SK-N-SH (cell line): ENCODE measurements around the gene KNG1. TPM values are rescaled to one million over a fixed set of nuclear protein-coding genes. Genes with fewer than 3 reads are reported as not detected.

Experiments used
- CTCF ChIA-PET: fragments of 300-600, 350-600 bp; formaldehyde crosslinking; extraction: SDS; loops from one replicate; lab custom pipeline; 2021; lab: Yijun Ruan, JAX
- POLR2A ChIA-PET: fragments of 350-600 bp; sonication (Branson Sonifier 250); formaldehyde crosslinking; extraction: SDS; loops from one replicate; lab custom pipeline; 2020; ENCODE audit warnings: antibody characterized with exemption, inconsistent platforms; lab: Yijun Ruan, JAX
- DNase-seq: peaks from one replicate; pipeline ENCODE4 v3.0.0; 2012
- H2AFZ ChIP-seq: fragments of 200-600 bp; sonication (generic); 2 replicates; pipeline ENCODE4 v1.8.1; 2016; ENCODE audit warnings: antibody characterized with exemption, mild to moderate bottlenecking, low read depth
- H3F3A ChIP-seq: fragments of 200-600 bp; sonication (generic); replicated peaks from 2 replicates; pipeline ENCODE3; 2016; ENCODE audit warnings: antibody characterized with exemption, mild to moderate bottlenecking; ENCODE audit not compliant: insufficient read depth
- H3K27ac ChIP-seq, 2 experiments: fragments of 200-500 bp in 1 of 2; fragments of 200-600 bp in 1 of 2; sonication (Bioruptor generic) in 1 of 2; sonication (generic), shearing (Covaris generic) in 1 of 2; 2 replicates each; pipeline versions ENCODE4 v1.5.1 to v1.6.1; 2014 to 2016; ENCODE audit warnings: low read depth in 2 of 2, inconsistent platforms in 1 of 2, low read length in 1 of 2, mild to moderate bottlenecking in 1 of 2, mixed read lengths in 1 of 2
- H3K27me3 ChIP-seq: fragments of 200-600 bp; sonication (generic), shearing (Covaris generic); 2 replicates; pipeline ENCODE4 v1.6.1; 2016; ENCODE audit warnings: mixed run types; ENCODE audit not compliant: insufficient read depth
- H3K36me3 ChIP-seq, 2 experiments: fragments of 200-500 bp in 1 of 2; fragments of 200-600 bp in 1 of 2; sonication (Bioruptor generic) in 1 of 2; sonication (generic) in 1 of 2; replicated peaks in 1 of 2; 2 replicates each; pipeline versions ENCODE3 to v1.5.1; 2014 to 2016; ENCODE audit warnings: low read length in 1 of 2, mild to moderate bottlenecking in 1 of 2; ENCODE audit not compliant: insufficient read depth in 2 of 2, control insufficient read depth in 1 of 2
- H3K4me1 ChIP-seq, 2 experiments: fragments of 200-500 bp in 1 of 2; fragments of 200-600 bp in 1 of 2; sonication (Bioruptor generic) in 1 of 2; sonication (generic), shearing (Covaris generic) in 1 of 2; 2 replicates each; pipeline versions ENCODE4 v1.5.1 to v1.6.1; 2014 to 2016; ENCODE audit warnings: low read depth in 1 of 2, low read length in 1 of 2, mixed run types in 1 of 2; ENCODE audit not compliant: insufficient read depth in 2 of 2, control insufficient read depth in 1 of 2
- H3K4me2 ChIP-seq: fragments of 200-600 bp; sonication (generic), shearing (Covaris generic); 2 replicates; pipeline ENCODE4 v1.6.1; 2017; ENCODE audit warnings: mixed run types
- H3K4me3 ChIP-seq, 2 experiments: fragments of 200-500 bp in 1 of 2; fragments of 200-600 bp in 1 of 2; sonication (Bioruptor generic) in 1 of 2; sonication (generic), shearing (Covaris generic) in 1 of 2; 2 replicates each; pipeline versions ENCODE4 v1.5.1 to v1.8.1; 2014 to 2016; ENCODE audit warnings: low read depth in 2 of 2, inconsistent platforms in 1 of 2, low read length in 1 of 2, mild to moderate bottlenecking in 1 of 2, mixed read lengths in 1 of 2, moderate library complexity in 1 of 2
- H3K79me2 ChIP-seq: fragments of 200-600 bp; sonication (generic); 2 replicates; pipeline ENCODE4 v1.8.1; 2017; ENCODE audit warnings: mild to moderate bottlenecking; ENCODE audit not compliant: insufficient read depth
- H3K9ac ChIP-seq: fragments of 200-600 bp; sonication (generic); 2 replicates; pipeline ENCODE4 v1.6.1; 2017; ENCODE audit warnings: mixed run types
- H3K9me2 ChIP-seq: fragments of 200-600 bp; sonication (generic); 2 replicates; pipeline ENCODE4 v1.6.1; 2017; ENCODE audit warnings: mixed run types
- H3K9me3 ChIP-seq: fragments of 200-600 bp; sonication (generic); 2 replicates; pipeline ENCODE4 v1.6.1; 2017; ENCODE audit warnings: mixed run types, mild to moderate bottlenecking, moderate library complexity
- H4K20me1 ChIP-seq: fragments of 200-600 bp; sonication (generic); 2 replicates; pipeline ENCODE4 v1.6.1; 2017; ENCODE audit warnings: mild to moderate bottlenecking, mixed run types; ENCODE audit not compliant: insufficient read depth
- CHD2 ChIP-seq: fragments of 150-350 bp; IDR thresholded peaks from 2 replicates; pipeline ENCODE4 v1.6.1; 2018; ENCODE audit warnings: low read length; ENCODE audit not compliant: partially characterized antibody
- FOSL2 ChIP-seq: IDR thresholded peaks from 2 replicates; pipeline ENCODE4 v1.4.0; 2012; ENCODE audit warnings: low read depth, mild to moderate bottlenecking, moderate library complexity, borderline replicate concordance
- FOXJ3 ChIP-seq: sonication (generic); formaldehyde crosslinking; IDR thresholded peaks from 2 replicates; pipeline ENCODE4 v1.5.1; 2020; ENCODE audit warnings: mild to moderate bottlenecking, missing genetic modification reagents
- FOXM1 ChIP-seq: IDR thresholded peaks from 2 replicates; pipeline ENCODE4 v1.4.0; 2012; ENCODE audit warnings: low read depth, mild to moderate bottlenecking
- MXI1 ChIP-seq: IDR thresholded peaks from 2 replicates; pipeline ENCODE4 v1.6.1; 2012; ENCODE audit warnings: mild to moderate bottlenecking, low read depth, low read length, improper control_type of control experiment
- NFIC ChIP-seq: IDR thresholded peaks from 2 replicates; pipeline ENCODE4 v1.4.0; 2012; ENCODE audit warnings: borderline replicate concordance
- RFX5 ChIP-seq: IDR thresholded peaks from 2 replicates; pipeline ENCODE4 v1.6.1; 2012; ENCODE audit warnings: mild to moderate bottlenecking, improper control_type of control experiment, low read length
- SIN3A ChIP-seq: IDR thresholded peaks from 2 replicates; pipeline ENCODE4 v1.6.1; 2012; ENCODE audit warnings: low read depth, mild to moderate bottlenecking, low read length, moderate library complexity, borderline replicate concordance
- TEAD4 ChIP-seq: IDR thresholded peaks from 2 replicates; pipeline ENCODE4 v1.4.0; 2012; ENCODE audit warnings: mild to moderate bottlenecking, borderline replicate concordance; ENCODE audit not compliant: insufficient read depth
- YY1 ChIP-seq: IDR thresholded peaks from 2 replicates; pipeline ENCODE4 v1.4.0; 2012; ENCODE audit warnings: low read depth, mild to moderate bottlenecking
- WGBS: methylation state at CpG from one replicate; pipeline ENCODE4 v1.1.6; 2017; ENCODE audit warnings: low lambda C conversion rate; 5-methylcytosine and 5-hydroxymethylcytosine counted together
- polyA plus RNA-seq, 3 experiments: library from polyadenylated mRNA; depleted of rRNA; stranded (reverse); fragments of >200 nt; gene quantifications; 2 replicates each; pipeline ENCODE4 v1.2.3, GENCODE V29; 2012
- TF ChIP-seq, protein P1 (sequence below): IDR thresholded peaks from 2 replicates; pipeline ENCODE4 v1.6.1; 2012; ENCODE audit warnings: mild to moderate bottlenecking, low read depth, low read length, moderate library complexity
- TF ChIP-seq, protein P2 (sequence below): IDR thresholded peaks from 2 replicates; pipeline ENCODE4 v1.4.0; 2012; ENCODE audit warnings: low read depth, borderline replicate concordance
- TF ChIP-seq, protein P3 (sequence below): IDR thresholded peaks from 2 replicates; pipeline ENCODE4 v1.4.0; 2012; ENCODE audit warnings: low read depth
- TF ChIP-seq, protein P4 (sequence below): fragments of 200-600 bp; sonication (generic); IDR thresholded peaks from 2 replicates; pipeline ENCODE4 v1.6.1; 2017; ENCODE audit warnings: antibody characterized with exemption, mild to moderate bottlenecking, moderate library complexity
- TF ChIP-seq, protein P5 (sequence below): IDR thresholded peaks from 2 replicates; pipeline ENCODE4 v1.4.0; 2012; ENCODE audit warnings: low read depth, borderline replicate concordance

The KNG1 gene
- polyA plus RNA-seq (2012; rRNA removed): not detected in 2 replicates
- not detected in 2 replicates for polyA plus RNA-seq (2012; cell fraction: cytosol; rRNA removed)
- not detected in 2 replicates for polyA plus RNA-seq (2012; cell fraction: nucleus; rRNA removed)

DNA sequence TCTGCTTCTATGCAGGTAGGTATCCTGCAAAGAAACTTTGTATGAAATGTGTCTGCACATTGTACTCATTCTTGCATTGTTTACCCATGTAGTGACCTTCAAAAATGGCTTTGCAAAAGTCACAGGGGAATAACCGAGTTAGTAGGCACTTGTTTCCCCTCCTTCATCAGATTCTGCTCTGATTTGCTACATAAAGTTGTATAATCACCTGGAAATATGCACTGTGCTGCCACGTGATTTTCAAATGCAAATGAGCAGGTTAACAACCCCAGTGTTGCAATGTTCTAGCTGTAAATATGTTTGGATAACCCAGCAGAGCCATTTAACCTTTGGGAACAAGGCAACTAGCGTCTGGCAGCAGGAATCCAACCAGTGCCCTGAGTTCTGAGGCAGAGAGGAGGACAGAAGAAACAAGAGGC lies at the start of gene KNG1:
Gene KNG1 (plus strand): TSS at position 321 of the 419 bp plus-strand sequence. CDS start 184 bp downstream, outside the sequence.
- Histone ChIP-seq H3K27ac (no peak within 1 kb of the TSS), H3K4me2 (no peak within 1 kb of the TSS), H3K9me3 (no peaks in the 10 kb centered on the region), H3K27me3 (no peaks in the 10 kb centered on the region; the same call in 1 of the 2 replicates), H3K4me3 (no peak within 1 kb of the TSS), H3K9me2 (no peaks in the 10 kb centered on the region), H2AFZ (no peak within 1 kb of the TSS), H3F3A (no peaks in the 10 kb centered on the region), H3K9ac (no peak within 1 kb of the TSS), H3K79me2 (no peaks in the 10 kb centered on the region), H4K20me1 (no peaks in the 10 kb centered on the region), H3K36me3 (no peaks in the 10 kb centered on the region), H3K4me1 (no peaks in the 10 kb centered on the region; a peak in 1 of 4 replicates)
- CTCF ChIA-PET: no interaction called here
- POLR2A ChIA-PET: no interaction called here
- WGBS: 24% methylated on average over 3 of the region's 3 CpGs
- TF ChIP-seq SIN3A (no peak), FOXM1 (no peak), RFX5 (no peak), YY1 (no peak), NFIC (no peak), TEAD4 (no peak), MXI1 (no peak), FOSL2 (no peak), FOXJ3 (CRISPR knock-in tag) (no peak), CHD2 (no peak)
- TF ChIP-seq, protein P1, sequence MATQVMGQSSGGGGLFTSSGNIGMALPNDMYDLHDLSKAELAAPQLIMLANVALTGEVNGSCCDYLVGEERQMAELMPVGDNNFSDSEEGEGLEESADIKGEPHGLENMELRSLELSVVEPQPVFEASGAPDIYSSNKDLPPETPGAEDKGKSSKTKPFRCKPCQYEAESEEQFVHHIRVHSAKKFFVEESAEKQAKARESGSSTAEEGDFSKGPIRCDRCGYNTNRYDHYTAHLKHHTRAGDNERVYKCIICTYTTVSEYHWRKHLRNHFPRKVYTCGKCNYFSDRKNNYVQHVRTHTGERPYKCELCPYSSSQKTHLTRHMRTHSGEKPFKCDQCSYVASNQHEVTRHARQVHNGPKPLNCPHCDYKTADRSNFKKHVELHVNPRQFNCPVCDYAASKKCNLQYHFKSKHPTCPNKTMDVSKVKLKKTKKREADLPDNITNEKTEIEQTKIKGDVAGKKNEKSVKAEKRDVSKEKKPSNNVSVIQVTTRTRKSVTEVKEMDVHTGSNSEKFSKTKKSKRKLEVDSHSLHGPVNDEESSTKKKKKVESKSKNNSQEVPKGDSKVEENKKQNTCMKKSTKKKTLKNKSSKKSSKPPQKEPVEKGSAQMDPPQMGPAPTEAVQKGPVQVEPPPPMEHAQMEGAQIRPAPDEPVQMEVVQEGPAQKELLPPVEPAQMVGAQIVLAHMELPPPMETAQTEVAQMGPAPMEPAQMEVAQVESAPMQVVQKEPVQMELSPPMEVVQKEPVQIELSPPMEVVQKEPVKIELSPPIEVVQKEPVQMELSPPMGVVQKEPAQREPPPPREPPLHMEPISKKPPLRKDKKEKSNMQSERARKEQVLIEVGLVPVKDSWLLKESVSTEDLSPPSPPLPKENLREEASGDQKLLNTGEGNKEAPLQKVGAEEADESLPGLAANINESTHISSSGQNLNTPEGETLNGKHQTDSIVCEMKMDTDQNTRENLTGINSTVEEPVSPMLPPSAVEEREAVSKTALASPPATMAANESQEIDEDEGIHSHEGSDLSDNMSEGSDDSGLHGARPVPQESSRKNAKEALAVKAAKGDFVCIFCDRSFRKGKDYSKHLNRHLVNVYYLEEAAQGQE: no peak
- TF ChIP-seq, protein P2, sequence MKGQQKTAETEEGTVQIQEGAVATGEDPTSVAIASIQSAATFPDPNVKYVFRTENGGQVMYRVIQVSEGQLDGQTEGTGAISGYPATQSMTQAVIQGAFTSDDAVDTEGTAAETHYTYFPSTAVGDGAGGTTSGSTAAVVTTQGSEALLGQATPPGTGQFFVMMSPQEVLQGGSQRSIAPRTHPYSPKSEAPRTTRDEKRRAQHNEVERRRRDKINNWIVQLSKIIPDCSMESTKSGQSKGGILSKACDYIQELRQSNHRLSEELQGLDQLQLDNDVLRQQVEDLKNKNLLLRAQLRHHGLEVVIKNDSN: no peak
- TF ChIP-seq, protein P3, sequence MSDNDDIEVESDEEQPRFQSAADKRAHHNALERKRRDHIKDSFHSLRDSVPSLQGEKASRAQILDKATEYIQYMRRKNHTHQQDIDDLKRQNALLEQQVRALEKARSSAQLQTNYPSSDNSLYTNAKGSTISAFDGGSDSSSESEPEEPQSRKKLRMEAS: no peak
- TF ChIP-seq, protein P4, sequence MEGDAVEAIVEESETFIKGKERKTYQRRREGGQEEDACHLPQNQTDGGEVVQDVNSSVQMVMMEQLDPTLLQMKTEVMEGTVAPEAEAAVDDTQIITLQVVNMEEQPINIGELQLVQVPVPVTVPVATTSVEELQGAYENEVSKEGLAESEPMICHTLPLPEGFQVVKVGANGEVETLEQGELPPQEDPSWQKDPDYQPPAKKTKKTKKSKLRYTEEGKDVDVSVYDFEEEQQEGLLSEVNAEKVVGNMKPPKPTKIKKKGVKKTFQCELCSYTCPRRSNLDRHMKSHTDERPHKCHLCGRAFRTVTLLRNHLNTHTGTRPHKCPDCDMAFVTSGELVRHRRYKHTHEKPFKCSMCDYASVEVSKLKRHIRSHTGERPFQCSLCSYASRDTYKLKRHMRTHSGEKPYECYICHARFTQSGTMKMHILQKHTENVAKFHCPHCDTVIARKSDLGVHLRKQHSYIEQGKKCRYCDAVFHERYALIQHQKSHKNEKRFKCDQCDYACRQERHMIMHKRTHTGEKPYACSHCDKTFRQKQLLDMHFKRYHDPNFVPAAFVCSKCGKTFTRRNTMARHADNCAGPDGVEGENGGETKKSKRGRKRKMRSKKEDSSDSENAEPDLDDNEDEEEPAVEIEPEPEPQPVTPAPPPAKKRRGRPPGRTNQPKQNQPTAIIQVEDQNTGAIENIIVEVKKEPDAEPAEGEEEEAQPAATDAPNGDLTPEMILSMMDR: no peak
- TF ChIP-seq, protein P5, sequence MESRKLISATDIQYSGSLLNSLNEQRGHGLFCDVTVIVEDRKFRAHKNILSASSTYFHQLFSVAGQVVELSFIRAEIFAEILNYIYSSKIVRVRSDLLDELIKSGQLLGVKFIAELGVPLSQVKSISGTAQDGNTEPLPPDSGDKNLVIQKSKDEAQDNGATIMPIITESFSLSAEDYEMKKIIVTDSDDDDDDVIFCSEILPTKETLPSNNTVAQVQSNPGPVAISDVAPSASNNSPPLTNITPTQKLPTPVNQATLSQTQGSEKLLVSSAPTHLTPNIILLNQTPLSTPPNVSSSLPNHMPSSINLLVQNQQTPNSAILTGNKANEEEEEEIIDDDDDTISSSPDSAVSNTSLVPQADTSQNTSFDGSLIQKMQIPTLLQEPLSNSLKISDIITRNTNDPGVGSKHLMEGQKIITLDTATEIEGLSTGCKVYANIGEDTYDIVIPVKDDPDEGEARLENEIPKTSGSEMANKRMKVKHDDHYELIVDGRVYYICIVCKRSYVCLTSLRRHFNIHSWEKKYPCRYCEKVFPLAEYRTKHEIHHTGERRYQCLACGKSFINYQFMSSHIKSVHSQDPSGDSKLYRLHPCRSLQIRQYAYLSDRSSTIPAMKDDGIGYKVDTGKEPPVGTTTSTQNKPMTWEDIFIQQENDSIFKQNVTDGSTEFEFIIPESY: no peak
- DNase-seq: no peak
